Omental fat pad (tissue), 4 donors: ENCODE data around the gene TYROBP. TPM values are rescaled to one million over a fixed set of nuclear protein-coding genes. Genes with fewer than 3 reads are reported as not detected.
"Not testable (repeated sequence)": the region's sequence is repeated elsewhere in the genome, so short reads cannot be mapped to it uniquely, and the experiment has no call there.

ENCODE experiments used
- ATAC-seq: fragments of 150-250 bp; one replicate; pipeline ENCODE4 v1.9.1; 2016; ENCODE audit warnings: mild to moderate bottlenecking, moderate library complexity; ENCODE audit not compliant: low FRiP score
- DNase-seq: peaks from one replicate; pipeline ENCODE4 v3.0.0-alpha.2; 2019; ENCODE audit warnings: low spot score
- total RNA-seq, 4 donors: library from RNA; depleted of rRNA; stranded (reverse); fragments of >200 nt; gene quantifications; one replicate each; pipeline ENCODE4 v1.1.0, GENCODE V29; 2016
- TF ChIP-seq, protein P1 (sequence below), 3 donors: fragments of 450-650 bp; IDR thresholded peaks; one replicate each; pipeline ENCODE4 v1.5.1; 2016 to 2017; ENCODE audit warnings: antibody characterized with exemption in 3 of 3, mild to moderate bottlenecking in 3 of 3, moderate library complexity in 2 of 3

TYROBP gene
- total RNA-seq, 4 donors from 2014 or later: 171 to 490 (median 280) TPM

DNA sequence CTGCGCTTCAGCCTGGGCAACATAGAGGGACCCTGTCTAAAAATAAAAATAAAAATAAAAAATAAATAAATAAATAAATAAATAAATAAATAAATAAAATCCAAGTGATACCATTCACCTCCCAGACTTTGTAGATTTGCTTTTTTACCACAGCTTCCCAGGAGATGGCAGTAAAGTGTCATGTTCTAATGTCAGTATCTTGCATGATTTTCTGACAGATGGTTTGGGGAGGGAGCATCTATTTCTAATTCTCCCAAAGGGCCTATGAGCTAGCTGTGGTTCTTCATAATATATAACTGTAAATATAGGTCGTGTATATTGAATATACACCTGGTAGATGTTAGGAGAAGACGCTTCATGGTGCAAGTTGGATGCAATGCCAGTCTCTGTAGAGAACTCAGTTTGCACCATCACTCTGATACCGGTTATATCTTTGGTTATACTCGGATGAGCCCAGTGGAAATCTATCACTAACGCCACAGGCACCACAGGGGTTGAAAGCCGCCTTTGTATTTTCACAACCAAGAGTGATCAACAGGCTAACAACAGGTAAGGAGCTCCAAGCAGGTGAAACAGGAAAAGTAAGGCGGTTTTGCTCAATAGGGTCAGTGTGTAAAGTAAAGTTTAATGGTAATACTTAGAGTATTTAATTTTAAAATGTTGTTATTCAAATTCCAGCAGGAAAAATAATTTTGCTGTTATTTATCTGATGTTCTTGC is 25.8 kb downstream of the TYROBP start:
- TF ChIP-seq, protein P1, sequence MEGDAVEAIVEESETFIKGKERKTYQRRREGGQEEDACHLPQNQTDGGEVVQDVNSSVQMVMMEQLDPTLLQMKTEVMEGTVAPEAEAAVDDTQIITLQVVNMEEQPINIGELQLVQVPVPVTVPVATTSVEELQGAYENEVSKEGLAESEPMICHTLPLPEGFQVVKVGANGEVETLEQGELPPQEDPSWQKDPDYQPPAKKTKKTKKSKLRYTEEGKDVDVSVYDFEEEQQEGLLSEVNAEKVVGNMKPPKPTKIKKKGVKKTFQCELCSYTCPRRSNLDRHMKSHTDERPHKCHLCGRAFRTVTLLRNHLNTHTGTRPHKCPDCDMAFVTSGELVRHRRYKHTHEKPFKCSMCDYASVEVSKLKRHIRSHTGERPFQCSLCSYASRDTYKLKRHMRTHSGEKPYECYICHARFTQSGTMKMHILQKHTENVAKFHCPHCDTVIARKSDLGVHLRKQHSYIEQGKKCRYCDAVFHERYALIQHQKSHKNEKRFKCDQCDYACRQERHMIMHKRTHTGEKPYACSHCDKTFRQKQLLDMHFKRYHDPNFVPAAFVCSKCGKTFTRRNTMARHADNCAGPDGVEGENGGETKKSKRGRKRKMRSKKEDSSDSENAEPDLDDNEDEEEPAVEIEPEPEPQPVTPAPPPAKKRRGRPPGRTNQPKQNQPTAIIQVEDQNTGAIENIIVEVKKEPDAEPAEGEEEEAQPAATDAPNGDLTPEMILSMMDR (IDR thresholded peaks at IDR 0.05): no peak
- no peak for DNase-seq
- ATAC-seq: no peak

DNA sequence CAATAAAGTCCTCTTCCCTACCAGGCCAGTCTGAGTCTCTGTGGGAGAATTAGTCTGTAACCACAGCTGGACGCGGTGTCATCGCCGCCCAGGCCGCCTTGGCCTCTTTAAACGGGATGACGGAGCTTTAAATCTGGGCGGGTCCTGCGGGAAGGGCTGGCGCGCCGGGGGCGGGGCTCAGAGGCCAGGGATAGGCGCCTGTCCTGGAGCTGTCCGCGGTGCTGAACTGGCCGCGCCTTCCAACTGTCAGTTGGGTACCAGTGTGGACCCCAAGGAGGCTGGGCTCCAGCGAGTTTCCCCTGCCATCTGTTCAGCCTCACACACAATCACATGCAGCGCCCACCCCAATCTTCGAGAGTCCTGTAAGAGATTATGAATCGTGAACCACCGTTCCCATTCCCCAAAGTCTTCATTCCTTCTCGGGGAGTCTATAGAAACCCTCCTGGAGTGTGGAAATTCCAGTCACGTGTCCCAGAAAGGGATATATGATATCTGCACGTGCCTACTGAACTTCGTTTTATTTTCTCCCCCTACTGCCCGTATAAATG is 28.3 kb downstream of the TYROBP start:
- ATAC-seq: peak; percentile 94
- peak; percentile 84 for DNase-seq
- TF ChIP-seq, protein P1 (IDR thresholded peaks at IDR 0.05): no peak

DNA sequence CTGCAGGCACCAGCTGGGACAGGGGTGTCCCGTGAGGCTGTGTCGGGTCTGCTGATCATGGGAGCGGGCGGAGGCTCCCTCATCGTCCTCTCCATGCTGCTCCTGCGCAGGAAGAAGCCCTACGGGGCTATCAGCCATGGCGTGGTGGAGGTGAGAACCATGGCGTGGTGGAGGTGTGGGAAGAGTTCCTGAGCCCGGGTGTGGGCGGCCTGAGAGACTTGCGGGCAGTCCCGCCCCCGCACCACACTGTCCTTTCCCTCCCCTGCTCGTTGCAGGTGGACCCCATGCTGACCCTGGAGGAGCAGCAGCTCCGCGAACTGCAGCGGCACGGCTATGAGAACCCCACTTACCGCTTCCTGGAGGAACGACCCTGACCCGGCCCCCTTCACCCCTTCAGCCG is 29.0 kb downstream of the TYROBP start:
- DNase-seq: no peak
- ATAC-seq: no peak
- TF ChIP-seq, protein P1 (IDR thresholded peaks at IDR 0.05): no peak

GRCh38 chr19:35874392-35874930 is 33.6 kb downstream of the TYROBP start:
- TF ChIP-seq, protein P1 (IDR thresholded peaks at IDR 0.05): no peak
- ATAC-seq (no peak), DNase-seq (no peak)

- ATAC-seq: no peak
- TF ChIP-seq, protein P1 (IDR thresholded peaks at IDR 0.05): no peak
- no peak for DNase-seq
Measured at GRCh38 chr19:35872180-35872579, 35.9 kb downstream of the TYROBP start.

GRCh38 chr19:35871611-35872010 is 36.5 kb downstream of the TYROBP start:
- no peak for ATAC-seq
- TF ChIP-seq, protein P1 (IDR thresholded peaks at IDR 0.05): no peak
- no peak for DNase-seq

DNA sequence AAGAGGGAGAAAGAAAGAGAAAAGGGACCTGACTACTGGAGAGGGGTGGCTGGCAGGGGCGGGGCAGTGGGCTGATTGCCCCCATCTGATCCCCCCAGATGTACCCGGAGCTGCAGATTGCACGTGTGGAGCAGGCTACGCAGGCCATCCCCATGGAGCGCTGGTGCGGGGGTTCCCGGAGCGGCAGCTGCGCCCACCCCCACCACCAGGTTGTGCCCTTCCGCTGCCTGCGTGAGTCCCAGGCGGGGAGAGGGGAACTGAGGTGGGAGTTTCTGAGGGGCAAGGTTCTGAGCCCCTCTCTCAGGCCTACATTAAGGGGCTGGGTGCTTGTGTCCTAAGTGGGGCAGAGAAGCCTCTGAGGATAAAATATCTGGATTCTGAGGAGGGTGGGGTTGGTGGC is 37.3 kb downstream of the TYROBP start:
- DNase-seq (no peak), ATAC-seq (no peak)
- TF ChIP-seq, protein P1 (IDR thresholded peaks at IDR 0.05): no peak

GRCh38 chr19:35870124-35870736 is 37.9 kb downstream of the TYROBP start:
- not testable (repeated sequence) for DNase-seq, ATAC-seq
